ENCODE results near the gene GIMAP2.
"Not testable (repeated sequence)": the region's sequence is repeated elsewhere in the genome, so short reads cannot be mapped to it uniquely, and the experiment has no call there.

Gene GIMAP2

GRCh38 chr7:150685219-150686029, at the start of gene GIMAP2:
Gene GIMAP2, plus strand, starts transcription at chr7:150685706. Its CDS starts 1,354 bp downstream, at chr7:150687060.
- no peak for DNase-seq

GRCh38 chr7:150641854-150642253, 43.7 kb upstream of the GIMAP2 start:
- DNase-seq, result no peak

GRCh38 chr7:150642926-150643325, 42.6 kb upstream of the GIMAP2 start:
- no peak for DNase-seq

- no peak for DNase-seq
Measured at GRCh38 chr7:150645259-150646020, 40.1 kb upstream of the GIMAP2 start.

- no peak for DNase-seq
Measured at GRCh38 chr7:150648353-150649079, 37.0 kb upstream of the GIMAP2 start.

GRCh38 chr7:150649080-150649385, 36.5 kb upstream of the GIMAP2 start:
- DNase-seq, result no peak

- DNase-seq, result no peak
Measured at GRCh38 chr7:150654692-150655091, 30.8 kb upstream of the GIMAP2 start.

GRCh38 chr7:150656047-150656446, 29.5 kb upstream of the GIMAP2 start:
- no peak for DNase-seq

GRCh38 chr7:150657526-150657925, 28.0 kb upstream of the GIMAP2 start:
- no peak for DNase-seq

GRCh38 chr7:150660939-150661613, 24.4 kb upstream of the GIMAP2 start:
- DNase-seq, result no peak

GRCh38 chr7:150662821-150663220, 22.7 kb upstream of the GIMAP2 start:
- not testable (repeated sequence) for DNase-seq

GRCh38 chr7:150663802-150664494, 21.6 kb upstream of the GIMAP2 start:
- no peak for DNase-seq

- DNase-seq, result no peak
Measured at GRCh38 chr7:150665089-150665748, 20.3 kb upstream of the GIMAP2 start.

GRCh38 chr7:150665896-150666295, 19.6 kb upstream of the GIMAP2 start:
- no peak for DNase-seq

GRCh38 chr7:150666412-150666811, 19.1 kb upstream of the GIMAP2 start:
- DNase-seq, result no peak

- DNase-seq, result no peak
Measured at GRCh38 chr7:150668472-150668911, 17.0 kb upstream of the GIMAP2 start.

GRCh38 chr7:150668977-150669376, 16.5 kb upstream of the GIMAP2 start:
- DNase-seq, result no peak

- not testable (repeated sequence) for DNase-seq
Measured at GRCh38 chr7:150671798-150672585, 13.5 kb upstream of the GIMAP2 start.

- DNase-seq, result no peak
Measured at GRCh38 chr7:150675714-150676113, 9.8 kb upstream of the GIMAP2 start.

GRCh38 chr7:150676276-150676675, 9.2 kb upstream of the GIMAP2 start:
- DNase-seq, result not testable (repeated sequence)

- not testable (repeated sequence) for DNase-seq
Measured at GRCh38 chr7:150676854-150677253, 8.7 kb upstream of the GIMAP2 start.

Measured in SHP77 (cell line).